GM21529 (cell line): ENCODE results near the gene CD1B.
"Not testable (repeated sequence)": the region's sequence is repeated elsewhere in the genome, so short reads cannot be mapped to it uniquely, and the experiment has no call there.

Experiments
- ATAC-seq: cut with Tn5 transposase; IDR thresholded peaks from one replicate; pipeline ENCODE4 v1.9.1; 2021; ENCODE audit not compliant: unreplicated experiment

Gene CD1B

DNA sequence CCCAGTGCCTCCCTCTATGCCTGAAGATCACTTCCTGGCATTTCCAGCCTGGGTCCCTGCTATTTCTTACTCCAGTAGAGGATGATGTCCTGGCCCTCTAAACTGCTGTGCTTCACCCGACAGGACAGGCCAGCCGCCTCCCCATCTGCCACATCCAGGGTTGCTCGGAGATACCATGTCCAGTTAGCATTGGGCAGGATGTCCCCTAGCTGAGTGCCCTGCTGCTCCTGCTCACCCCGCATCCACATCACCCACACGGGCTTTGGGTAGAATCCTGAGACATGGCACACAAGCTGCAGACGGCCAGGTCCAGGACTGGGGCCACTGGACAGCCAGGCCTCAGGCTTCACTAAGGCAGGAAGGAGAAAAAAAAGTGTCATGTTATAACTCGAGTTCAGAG is 2.0 kb downstream of the CD1B start:
- ATAC-seq = no peak

GRCh38 chr1:158328426-158328825 is 2.9 kb downstream of the CD1B start:
- no peak for ATAC-seq

DNA sequence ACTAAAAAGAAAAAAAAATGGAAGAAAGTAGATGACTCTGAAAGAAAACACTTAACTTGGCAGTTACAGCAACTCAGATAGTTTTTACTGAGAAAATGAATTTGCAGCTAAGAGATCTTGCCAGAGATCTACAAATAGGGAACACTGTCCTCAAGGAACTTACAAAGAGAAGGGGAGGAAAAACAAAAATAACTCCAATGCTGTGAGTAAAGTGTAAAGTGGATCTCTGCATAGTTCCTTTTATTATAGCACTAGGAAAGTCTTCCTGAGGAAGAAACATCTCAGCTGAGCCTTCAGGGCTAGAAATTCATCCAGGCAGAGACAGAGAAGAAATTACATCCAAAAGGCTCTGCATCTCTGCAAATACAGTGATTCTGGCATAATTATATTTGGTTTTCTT is 3.9 kb downstream of the CD1B start:
- ATAC-seq = no peak

- ATAC-seq = no peak
These were observed 6.9 kb downstream of the CD1B start for GRCh38 chr1:158324395-158324794.

- no peak for ATAC-seq
These were observed 7.5 kb downstream of the CD1B start for GRCh38 chr1:158323866-158324265.

- no peak for ATAC-seq
These were observed 20.3 kb downstream of the CD1B start for GRCh38 chr1:158311066-158311465.

DNA sequence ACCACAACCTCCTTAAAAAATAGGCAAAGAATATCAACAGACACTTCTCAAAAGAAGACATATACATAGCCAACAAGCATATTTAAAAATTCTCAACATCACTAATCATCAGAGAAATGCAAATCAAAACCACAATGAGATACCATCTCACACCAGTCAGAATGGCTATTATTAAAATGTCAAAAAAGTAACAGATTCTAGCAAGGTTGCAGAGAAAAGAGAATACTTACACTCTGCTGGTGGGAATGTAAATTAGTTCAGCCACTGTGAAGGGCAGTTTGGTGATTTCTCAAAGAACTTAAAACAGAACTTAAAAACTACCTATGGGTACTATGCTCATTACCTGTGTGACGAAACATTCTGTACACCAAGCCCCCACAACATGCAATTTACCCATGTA is 20.7 kb downstream of the CD1B start:
- no peak for ATAC-seq

DNA sequence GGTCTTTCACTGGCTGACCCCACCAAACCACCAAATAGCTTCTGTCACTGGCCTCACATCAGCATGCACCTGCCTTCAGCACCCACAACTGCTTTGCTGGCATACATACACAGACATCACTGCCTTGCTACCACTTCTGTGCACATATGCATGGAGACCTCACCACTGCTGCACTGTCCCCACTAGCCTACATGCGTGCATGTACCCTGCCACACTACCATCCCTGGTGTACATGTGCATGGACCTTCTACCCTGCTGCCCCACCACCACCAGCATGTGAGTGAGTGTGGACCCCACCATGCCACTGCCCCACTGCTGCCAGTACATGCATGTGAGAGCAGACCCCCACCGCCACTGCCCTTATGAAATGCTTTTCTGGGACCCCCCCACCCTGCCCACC is 35.5 kb downstream of the CD1B start:
- ATAC-seq = no peak

- no peak for ATAC-seq
These were observed 40.9 kb downstream of the CD1B start for GRCh38 chr1:158290321-158290844.

DNA sequence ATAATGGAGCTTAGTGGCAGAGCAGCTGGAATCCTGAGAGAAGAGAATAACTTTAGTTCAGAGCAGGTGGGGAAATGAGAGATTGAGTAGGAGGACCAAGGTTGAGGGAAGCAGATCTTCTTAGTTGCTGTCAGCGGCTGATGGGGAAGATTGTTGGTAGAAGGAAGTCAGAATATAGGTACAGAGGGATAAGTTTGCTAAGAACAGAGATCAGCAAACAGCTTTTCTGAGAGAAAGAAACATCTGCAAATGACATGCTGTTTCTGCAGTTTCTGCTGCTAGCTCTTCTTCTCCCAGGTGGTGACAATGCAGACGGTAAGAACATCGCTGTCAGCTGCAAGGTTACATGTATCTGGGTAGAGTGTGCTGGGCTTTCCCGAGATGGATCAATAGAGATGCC is 41.5 kb downstream of the CD1B start, which contains the start of gene CD1C:
TSS of gene CD1C (plus strand) at position 113 of the 400 bp plus-strand sequence. CDS start at position 255, 142 bp downstream.
- ATAC-seq = no peak

GRCh38 chr1:158286941-158287346 is 44.4 kb downstream of the CD1B start:
- no peak for ATAC-seq

GRCh38 chr1:158286487-158286886 is 44.8 kb downstream of the CD1B start:
- ATAC-seq = peak; percentile 21

GRCh38 chr1:158285756-158286241 is 45.5 kb downstream of the CD1B start:
- ATAC-seq = peak; percentile 74

DNA sequence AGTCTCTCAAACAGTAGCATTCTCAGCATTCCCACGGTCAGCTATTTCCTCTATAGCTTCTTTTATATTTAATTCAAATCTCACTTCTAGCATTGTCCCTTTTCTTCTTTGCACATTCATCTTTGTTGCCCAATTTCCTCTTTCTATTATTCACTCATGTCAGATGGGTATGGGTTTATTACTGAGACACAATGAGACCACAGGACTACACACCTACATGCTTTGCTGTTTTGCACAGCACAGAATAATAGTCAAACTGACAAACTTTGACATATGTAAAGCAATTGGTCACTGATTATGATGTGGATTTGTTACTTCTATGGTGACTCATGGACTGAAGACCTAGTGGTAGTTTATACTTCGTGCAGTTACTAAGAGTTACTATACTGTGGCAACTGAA is 47.4 kb downstream of the CD1B start:
- ATAC-seq = peak; percentile 39

- ATAC-seq = not testable (repeated sequence)
These were observed 48.9 kb downstream of the CD1B start for GRCh38 chr1:158282421-158282820.
